T-cell (primary cell): Measurements from ENCODE around the gene INPP5E. TPM values are rescaled to one million over a fixed set of nuclear protein-coding genes. Genes with fewer than 3 reads are reported as not detected.

Source experiments
- ATAC-seq, 4 experiments: fragments of 200-7000 bp in 3 of 4; fragments of 150-1000 bp in 1 of 4; cut with Tn5 transposase; replicated peaks in 1 of 4; 1 replicate in 3 of 4; 2 replicates in 1 of 4; pipeline ENCODE4 v1.10.0; 2021; ENCODE audit warnings: moderate library complexity in 3 of 4, mild to moderate bottlenecking in 2 of 4, moderate number of reproducible peaks in 1 of 4
- CTCF ChIA-PET, 2 donors: fragments of 300-600 bp; sonication (Branson Sonifier 250); formaldehyde crosslinking; loops; one replicate each; lab custom pipeline; 2022; ENCODE audit warnings: antibody characterized with exemption in 2 of 2; lab: Charles Lee
- POLR2A ChIA-PET, 2 donors: fragments of 300-600 bp; sonication (Branson Sonifier 250); formaldehyde crosslinking; loops; one replicate each; lab custom pipeline; 2022; ENCODE audit warnings: antibody characterized with exemption in 2 of 2; lab: Charles Lee
- DNase-seq, 35 experiments: peaks; one replicate each; pipeline versions ENCODE4 v3.0.0 to v3.0.0-alpha.2; 2013 to 2023
- H3K27ac ChIP-seq: one replicate; pipeline ENCODE4 v1.5.1; 2013; ENCODE audit warnings: low read length
- H3K27me3 ChIP-seq, 2 experiments: replicated peaks in 1 of 2; 1 replicate in 1 of 2; 2 replicates in 1 of 2; pipeline versions ENCODE4 v1.6.1 to v1.7.0; 2013; ENCODE audit warnings: low read length in 1 of 2, mixed read lengths in 1 of 2; ENCODE audit not compliant: control insufficient read depth in 2 of 2, insufficient read depth in 2 of 2; ENCODE audit errors: extremely low read depth in 1 of 2
- H3K36me3 ChIP-seq, 2 donors: 1 replicate in 1 of 2; 2 replicates in 1 of 2; pipeline versions ENCODE4 v1.6.1 to v1.7.0; 2013; ENCODE audit warnings: low read length in 1 of 2; ENCODE audit not compliant: control insufficient read depth in 2 of 2, insufficient read depth in 1 of 2; ENCODE audit errors: extremely low read depth in 1 of 2
- H3K4me1 ChIP-seq, 2 experiments: 1 replicate in 1 of 2; 2 replicates in 1 of 2; pipeline versions ENCODE4 v1.6.1 to v1.7.0; 2013; ENCODE audit warnings: low read length in 2 of 2, mixed read lengths in 1 of 2; ENCODE audit not compliant: insufficient read depth in 2 of 2, control insufficient read depth in 1 of 2; ENCODE audit errors: extremely low read depth in 1 of 2
- H3K4me3 ChIP-seq, 2 donors: 1 replicate in 1 of 2; 2 replicates in 1 of 2; pipeline versions ENCODE4 v1.5.1 to v1.7.0; 2013; ENCODE audit warnings: mild to moderate bottlenecking in 2 of 2, low read length in 1 of 2, moderate library complexity in 1 of 2; ENCODE audit not compliant: control insufficient read depth in 1 of 2; ENCODE audit errors: extremely low read depth in 1 of 2
- H3K9me3 ChIP-seq: 2 replicates; pipeline ENCODE4 v1.7.0; 2013
- H3K27ac Mint-ChIP-seq, 2 donors: one replicate each; pipeline ENCODE4 v1.8.0; 2020 to 2021; ENCODE audit warnings: mild to moderate bottlenecking in 2 of 2, mixed read lengths in 2 of 2
- H3K27me3 Mint-ChIP-seq, 2 donors: one replicate each; pipeline ENCODE4 v1.8.0; 2021 to 2022; ENCODE audit warnings: mixed read lengths in 2 of 2
- H3K36me3 Mint-ChIP-seq: one replicate; pipeline ENCODE4 v1.8.0; 2021; ENCODE audit warnings: mixed read lengths
- H3K4me1 Mint-ChIP-seq, 3 donors: one replicate each; pipeline ENCODE4 v1.8.0; 2020 to 2022; ENCODE audit warnings: mixed read lengths in 3 of 3, mild to moderate bottlenecking in 1 of 3
- H3K4me3 Mint-ChIP-seq, 3 donors: one replicate each; pipeline ENCODE4 v1.8.0; 2020 to 2022; ENCODE audit warnings: mild to moderate bottlenecking in 3 of 3, mixed read lengths in 3 of 3, moderate library complexity in 3 of 3
- H3K9me3 Mint-ChIP-seq, 3 donors: one replicate each; pipeline ENCODE4 v1.8.0; 2020 to 2022; ENCODE audit warnings: mixed read lengths in 3 of 3
- WGBS: methylation state at CpG from one replicate; pipeline ENCODE4 v1.1.5; 2013; ENCODE audit warnings: missing lambda C conversion rate; ENCODE audit not compliant: insufficient coverage; 5-methylcytosine and 5-hydroxymethylcytosine counted together
- total RNA-seq, 35 experiments: library from RNA in 6 of 35; stranded (reverse) in 6 of 35; fragments of 120-200 nt in 1 of 35; gene quantifications; one replicate each; pipeline versions ENCODE4 v1.2.1 to v1.2.4 and lab custom pipeline; 2013 to 2026

The INPP5E gene
- total RNA-seq, 5 donors from 2014 or later (not counting 1 experiment from before 2014, with no cell fraction given) = 16.5 to 35.5 (median 31.8) TPM

GRCh38 chr9:136401173-136401922, 38.3 kb downstream of the INPP5E start:
- H3K27me3 Mint-ChIP-seq = no peaks in the 10 kb centered on the region

GRCh38 chr9:136400038-136400834, 39.4 kb downstream of the INPP5E start, which contains the start of gene SNAPC4:
Gene SNAPC4 (minus strand): TSS chr9:136400170. CDS start chr9:136398428, 1,742 bp downstream.
- ATAC-seq (peak; percentile 76 to 85 (median 77)), DNase-seq (peak; percentile 71 to 95 (median 82))
- CTCF ChIA-PET = interaction anchor here in 1 of 2 donors (0.6 to 1.5 kb wide), 2 partner anchors 10 to 63 kb away, joined by 3 to 5 read pairs; partner anchors contain the start of genes ENTR1 and PMPCA
- Mint-ChIP-seq H3K4me3 (peak within 1 kb of the TSS; percentile 80 to 86 (median 83)), H3K36me3 (peaks cover 17% of the 10 kb centered on the region), H3K4me1 (peaks cover 36 to 54% (median 41%) of the 10 kb centered on the region in 3 donors), H3K27me3 (no peaks in the 10 kb centered on the region), H3K9me3 (no peaks in the 10 kb centered on the region), H3K27ac (peak within 1 kb of the TSS; percentile 44 to 70)
- WGBS = 8% methylated on average over 66 of the region's 71 CpGs
- Histone ChIP-seq H3K27me3 (no peaks in the 10 kb centered on the region), H3K36me3 (peaks cover under 1 to 33% of the 10 kb centered on the region in 2 donors), H3K27ac (peak within 1 kb of the TSS; percentile 42), H3K4me1 (peaks cover 19 to 59% of the 10 kb centered on the region in 2 experiments), H3K9me3 (no peaks in the 10 kb centered on the region), H3K4me3 (peak within 1 kb of the TSS; percentile 64 to 75)
- POLR2A ChIA-PET = interaction anchor here in 1 of 2 donors (0.7 kb wide), 1 partner anchor 11 kb away, joined by 3 read pairs; no protein-coding TSS in a partner anchor

More at GRCh38 chr9:136401173-136401922, 38.3 kb downstream of the INPP5E start:
- H3K36me3 ChIP-seq = peaks cover 4 to 31% of the 10 kb centered on the region in 2 donors
- no peak overlapping the region for H3K27ac ChIP-seq
- Mint-ChIP-seq H3K36me3 (peaks cover 13% of the 10 kb centered on the region), H3K4me1 (peaks cover 37 to 62% (median 48%) of the 10 kb centered on the region in 3 donors), H3K9me3 (no peaks in the 10 kb centered on the region), H3K27ac (peak overlapping the region; percentile 15 to 68), H3K4me3 (peak overlapping the region in 2 of 3 donors; percentile 21 to 31)
- POLR2A ChIA-PET = interaction anchor here in 1 of 2 donors (0.7 kb wide), 1 partner anchor 10 kb away, joined by 3 read pairs; no protein-coding TSS in a partner anchor
- 97% methylated on average over 13 of the region's 18 CpGs for WGBS
- DNase-seq (no peak), ATAC-seq (no peak)
- peaks cover 19 to 70% of the 10 kb centered on the region in 2 experiments for H3K4me1 ChIP-seq
- no peaks in the 10 kb centered on the region for H3K27me3 ChIP-seq
- H3K4me3 ChIP-seq = no peak overlapping the region
- no peaks in the 10 kb centered on the region for H3K9me3 ChIP-seq
- CTCF ChIA-PET = interaction anchor here in 1 of 2 donors (0.6 to 1.5 kb wide), 2 partner anchors 9 to 64 kb away, joined by 3 to 5 read pairs; partner anchors contain the start of genes ENTR1 and PMPCA

GRCh38 chr9:136399176-136400037, 40.2 kb downstream of the INPP5E start:
- Histone ChIP-seq H3K36me3 (peaks cover 0 to 35% of the 10 kb centered on the region in 2 donors), H3K4me1 (peaks cover 15 to 51% of the 10 kb centered on the region in 2 experiments), H3K27ac (no peak overlapping the region), H3K4me3 (peak overlapping the region; percentile 64 to 75), H3K27me3 (peaks cover 0 to 4% of the 10 kb centered on the region in 2 experiments), H3K9me3 (no peaks in the 10 kb centered on the region)
- peaks cover 20% of the 10 kb centered on the region for H3K36me3 Mint-ChIP-seq
- DNase-seq (peak in 15 of 35 experiments; percentile 3 to 59 (median 19)), ATAC-seq (peak; percentile 3 to 8 (median 6))
- H3K4me1 Mint-ChIP-seq = peaks cover 28 to 46% (median 32%) of the 10 kb centered on the region in 3 donors
- H3K4me3 Mint-ChIP-seq = peak overlapping the region; percentile 80 to 86 (median 83)
- POLR2A ChIA-PET = no interaction called here
- WGBS = under 1% methylated on average over 65 of the region's 67 CpGs
- H3K27ac Mint-ChIP-seq = peak overlapping the region; percentile 44 to 70
- CTCF ChIA-PET = interaction anchor here in 1 of 2 donors (1.5 kb wide), 1 partner anchor 11 kb away, joined by 5 read pairs; the partner anchor contains the start of genes ENTR1 and PMPCA
- no peaks in the 10 kb centered on the region for H3K9me3 Mint-ChIP-seq
- H3K27me3 Mint-ChIP-seq = no peaks in the 10 kb centered on the region

GRCh38 chr9:136398286-136398685, 41.4 kb downstream of the INPP5E start:
- Histone ChIP-seq H3K4me3 (no peak overlapping the region), H3K9me3 (no peaks in the 10 kb centered on the region), H3K36me3 (peaks cover 0 to 46% of the 10 kb centered on the region in 2 donors), H3K27me3 (peaks cover 0 to 4% of the 10 kb centered on the region in 2 experiments), H3K27ac (no peak overlapping the region), H3K4me1 (peaks cover 8 to 40% of the 10 kb centered on the region in 2 experiments)
- Mint-ChIP-seq H3K27me3 (no peaks in the 10 kb centered on the region), H3K4me3 (peak overlapping the region; percentile 80 to 86 (median 83)), H3K36me3 (peaks cover 20% of the 10 kb centered on the region), H3K27ac (no peak overlapping the region), H3K9me3 (no peaks in the 10 kb centered on the region), H3K4me1 (peaks cover 17 to 35% (median 21%) of the 10 kb centered on the region in 3 donors)
- no peak for DNase-seq
- POLR2A ChIA-PET = no interaction called here
- CTCF ChIA-PET = no interaction called here
- WGBS = 96% methylated on average over 8 of the region's 12 CpGs
- ATAC-seq = no peak

- WGBS = 79% methylated on average over 2 of the region's 6 CpGs
Observed at GRCh38 chr9:136397643-136398042, 42.0 kb downstream of the INPP5E start.

More at GRCh38 chr9:136397643-136398042, 42.0 kb downstream of the INPP5E start:
- H3K36me3 Mint-ChIP-seq = peaks cover 20% of the 10 kb centered on the region
- no peak overlapping the region for H3K27ac Mint-ChIP-seq
- peaks cover 0 to 52% of the 10 kb centered on the region in 2 donors for H3K36me3 ChIP-seq
- peaks cover 8 to 34% of the 10 kb centered on the region in 2 experiments for H3K4me1 ChIP-seq
- H3K27me3 ChIP-seq = peaks cover 0 to 4% of the 10 kb centered on the region in 2 experiments
- no peaks in the 10 kb centered on the region for H3K27me3 Mint-ChIP-seq
- no peak overlapping the region for H3K4me3 Mint-ChIP-seq
- DNase-seq (no peak), ATAC-seq (no peak)
- no peak overlapping the region for H3K4me3 ChIP-seq
- ChIA-PET CTCF (no interaction called here), POLR2A (interaction anchor here in 1 of 2 donors (0.6 kb wide), 1 partner anchor 508 kb away, joined by 4 read pairs; no protein-coding TSS in a partner anchor)
- no peaks in the 10 kb centered on the region for H3K9me3 Mint-ChIP-seq
- no peaks in the 10 kb centered on the region for H3K9me3 ChIP-seq
- H3K27ac ChIP-seq = no peak overlapping the region
- H3K4me1 Mint-ChIP-seq = peaks cover 15 to 33% (median 20%) of the 10 kb centered on the region in 3 donors
